ENCODE measurements around the gene ZNF358.

ZNF358 gene

GRCh38 chr19:7542556-7543348, 26.8 kb downstream of the ZNF358 start:
- no peak overlapping the region for H3K27ac ChIP-seq
- TF ChIP-seq CTCF (conservative IDR thresholded peaks at IDR 0.05): no peak

- no peak for TF ChIP-seq CTCF (conservative IDR thresholded peaks at IDR 0.05)
- H3K27ac ChIP-seq: no peak overlapping the region
Measured at GRCh38 chr19:7544626-7545025, 28.7 kb downstream of the ZNF358 start.

GRCh38 chr19:7545300-7545699, 29.4 kb downstream of the ZNF358 start:
- H3K27ac ChIP-seq: no peak overlapping the region

GRCh38 chr19:7545904-7546303, 30.0 kb downstream of the ZNF358 start:
- no peak overlapping the region for H3K27ac ChIP-seq
- TF ChIP-seq CTCF (conservative IDR thresholded peaks at IDR 0.05): no peak

More at GRCh38 chr19:7545300-7545699, 29.4 kb downstream of the ZNF358 start:
- TF ChIP-seq CTCF (conservative IDR thresholded peaks at IDR 0.05): no peak

GRCh38 chr19:7547159-7547558, 31.3 kb downstream of the ZNF358 start:
- no peak overlapping the region for H3K27ac ChIP-seq
- TF ChIP-seq CTCF (conservative IDR thresholded peaks at IDR 0.05): no peak

GRCh38 chr19:7549429-7550148, 33.7 kb downstream of the ZNF358 start:
- no peak overlapping the region for H3K27ac ChIP-seq
- no peak for TF ChIP-seq CTCF (conservative IDR thresholded peaks at IDR 0.05)

- TF ChIP-seq CTCF (conservative IDR thresholded peaks at IDR 0.05): no peak
- H3K27ac ChIP-seq: no peak overlapping the region
Measured at GRCh38 chr19:7550169-7550770, 34.4 kb downstream of the ZNF358 start.

All from VCaP (cell line).